GM19099 (cell line): ENCODE data around the gene TALDO1.

Experiments used
- POLR2A ChIP-seq: IDR thresholded peaks from 3 replicates; pipeline ENCODE4 v1.6.1; 2011; ENCODE audit warnings: low read depth; ENCODE audit not compliant: insufficient read length; ENCODE audit errors: extremely low read depth

TALDO1 gene

GRCh38 chr11:747158-748006, at the start of gene TALDO1:
Gene TALDO1 (plus strand): TSS chr11:747464. CDS start chr11:747482, 18 bp downstream.
- peak; percentile 66 for TF ChIP-seq POLR2A

GRCh38 chr11:697811-698311, 49.4 kb upstream of the TALDO1 start:
- no peak for TF ChIP-seq POLR2A

GRCh38 chr11:698493-699115, 48.7 kb upstream of the TALDO1 start:
- no peak for TF ChIP-seq POLR2A

- TF ChIP-seq POLR2A, result no peak
Observed at GRCh38 chr11:699116-699508, 48.2 kb upstream of the TALDO1 start.

GRCh38 chr11:699753-700152, 47.5 kb upstream of the TALDO1 start:
- no peak for TF ChIP-seq POLR2A

GRCh38 chr11:701741-702461, 45.4 kb upstream of the TALDO1 start:
- no peak for TF ChIP-seq POLR2A

GRCh38 chr11:702462-703461, 44.5 kb upstream of the TALDO1 start:
- no peak for TF ChIP-seq POLR2A

GRCh38 chr11:703506-703905, 43.8 kb upstream of the TALDO1 start:
- TF ChIP-seq POLR2A, result no peak

- TF ChIP-seq POLR2A, result no peak
Observed at GRCh38 chr11:704228-704674, 43.0 kb upstream of the TALDO1 start.

- no peak for TF ChIP-seq POLR2A
Observed at GRCh38 chr11:704781-705645, 42.3 kb upstream of the TALDO1 start.

GRCh38 chr11:705646-706438, 41.4 kb upstream of the TALDO1 start, which contains the start of gene EPS8L2:
Gene EPS8L2 (plus strand): TSS chr11:706231. CDS start chr11:709408, 3,177 bp downstream.
- TF ChIP-seq POLR2A, result no peak

- TF ChIP-seq POLR2A, result no peak
Observed at GRCh38 chr11:706439-706956, 40.8 kb upstream of the TALDO1 start.
